Thyroid gland (tissue), 4 donors: ENCODE measurements around the gene SLC10A3.

Source experiments
- CTCF ChIP-seq, 6 experiments: fragments of 200-600 bp in 3 of 6; fragments of 450-650 bp in 3 of 6; sonication (generic) in 3 of 6; IDR thresholded peaks; one replicate each; pipeline ENCODE4 v1.5.1; 2016 to 2019; ENCODE audit warnings: antibody characterized with exemption in 6 of 6, mild to moderate bottlenecking in 2 of 6, inconsistent platforms in 1 of 6, moderate library complexity in 1 of 6
- POLR2A ChIP-seq, 2 donors: fragments of 450-650 bp; IDR thresholded peaks; one replicate each; pipeline ENCODE4 v1.6.1; 2017; ENCODE audit warnings: antibody characterized with exemption in 2 of 2, mild to moderate bottlenecking in 2 of 2, moderate library complexity in 1 of 2

- TF ChIP-seq CTCF (IDR thresholded peaks at IDR 0.05) (no peak), POLR2A (IDR thresholded peaks at IDR 0.05) (no peak)
Observed at GRCh38 chrX:154450312-154450711, 40.1 kb downstream of the SLC10A3 start.
